Measurements from ENCODE around the gene RAD51B.

DNA sequence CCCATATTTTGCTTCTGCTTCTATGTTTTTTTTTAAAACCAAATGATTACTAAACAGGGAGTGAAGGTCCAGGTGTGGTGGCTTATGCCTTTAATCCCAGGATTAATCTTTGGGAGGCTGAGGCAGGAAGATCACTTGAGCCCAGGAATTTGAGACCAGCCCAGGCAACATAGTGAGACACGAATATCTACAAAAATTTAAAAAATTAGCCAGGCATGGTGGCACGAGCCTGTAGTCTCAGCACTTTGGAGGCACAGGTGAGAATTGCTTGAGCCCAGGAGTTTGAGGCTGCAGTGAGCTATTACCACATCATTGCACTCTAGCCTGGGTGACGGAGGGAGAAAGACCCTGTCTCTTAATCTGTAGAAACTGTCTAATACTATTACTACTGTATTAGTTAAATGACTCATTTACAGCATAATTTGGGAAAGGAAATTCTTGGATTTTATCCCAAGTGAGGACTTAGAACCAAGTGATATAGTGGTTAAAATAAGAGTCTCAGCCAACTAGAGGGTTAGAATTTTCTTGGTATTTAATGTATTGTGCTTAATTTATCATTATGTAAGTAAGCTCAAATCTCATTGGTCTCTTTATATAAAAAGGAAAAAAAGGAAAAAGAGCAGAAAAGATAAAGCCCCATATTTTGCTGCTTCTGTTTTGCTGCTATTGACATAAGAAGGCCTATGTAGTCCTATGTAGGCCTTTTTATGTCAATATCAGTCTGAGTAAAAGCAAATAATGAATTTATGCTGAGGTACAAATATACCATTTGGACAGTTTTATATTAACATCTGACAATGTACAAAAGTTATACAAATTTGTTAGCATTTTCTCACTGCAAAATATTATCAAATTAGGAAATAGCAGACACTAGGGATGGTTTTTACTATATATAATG, 163.4 kb downstream of the RAD51B start:
- TF ChIP-seq, protein P1, sequence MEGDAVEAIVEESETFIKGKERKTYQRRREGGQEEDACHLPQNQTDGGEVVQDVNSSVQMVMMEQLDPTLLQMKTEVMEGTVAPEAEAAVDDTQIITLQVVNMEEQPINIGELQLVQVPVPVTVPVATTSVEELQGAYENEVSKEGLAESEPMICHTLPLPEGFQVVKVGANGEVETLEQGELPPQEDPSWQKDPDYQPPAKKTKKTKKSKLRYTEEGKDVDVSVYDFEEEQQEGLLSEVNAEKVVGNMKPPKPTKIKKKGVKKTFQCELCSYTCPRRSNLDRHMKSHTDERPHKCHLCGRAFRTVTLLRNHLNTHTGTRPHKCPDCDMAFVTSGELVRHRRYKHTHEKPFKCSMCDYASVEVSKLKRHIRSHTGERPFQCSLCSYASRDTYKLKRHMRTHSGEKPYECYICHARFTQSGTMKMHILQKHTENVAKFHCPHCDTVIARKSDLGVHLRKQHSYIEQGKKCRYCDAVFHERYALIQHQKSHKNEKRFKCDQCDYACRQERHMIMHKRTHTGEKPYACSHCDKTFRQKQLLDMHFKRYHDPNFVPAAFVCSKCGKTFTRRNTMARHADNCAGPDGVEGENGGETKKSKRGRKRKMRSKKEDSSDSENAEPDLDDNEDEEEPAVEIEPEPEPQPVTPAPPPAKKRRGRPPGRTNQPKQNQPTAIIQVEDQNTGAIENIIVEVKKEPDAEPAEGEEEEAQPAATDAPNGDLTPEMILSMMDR (IDR thresholded peaks at IDR 0.05; ENCODE audit: insufficient read depth, low read length) = no peak
- TF ChIP-seq POLR2AphosphoS5 (IDR thresholded peaks at IDR 0.05; ENCODE audit: low read depth) (no peak), GABPA (IDR thresholded peaks at IDR 0.05; ENCODE audit: low read depth) (no peak)

All from HL-60 (cell line).